ENCODE results near the gene MRPL21.
A peak's percentile ranks its signal among the peaks of the same experiment; 100 is the strongest.

DNA sequence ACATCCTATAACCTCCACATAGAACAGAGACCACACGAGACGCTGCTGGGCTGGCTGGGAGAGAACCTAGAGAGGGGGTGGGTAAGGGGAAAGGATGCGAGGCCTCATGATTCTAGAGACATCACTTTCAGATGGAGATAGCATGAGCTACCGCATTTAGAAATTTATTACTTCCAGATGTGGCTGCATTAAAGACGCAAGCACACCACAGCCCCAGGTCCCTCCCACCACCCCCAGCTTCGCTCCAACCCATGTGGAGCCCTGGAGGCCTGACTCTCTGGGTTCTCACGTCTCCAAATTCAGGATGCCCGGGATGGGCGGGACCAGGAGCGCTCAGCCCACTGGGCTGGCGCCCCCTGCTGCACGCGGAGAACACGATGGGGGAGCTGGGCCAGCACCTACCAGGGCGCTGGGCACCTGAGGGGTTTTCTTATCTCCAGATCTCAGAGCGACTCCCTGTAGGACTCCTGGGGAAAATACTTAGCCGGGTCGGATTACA is 13.6 kb downstream of the MRPL21 start:
- no peak for TF ChIP-seq RCOR1 (IDR thresholded peaks at IDR 0.05; ENCODE audit: low read depth, low read length)
- TF ChIP-seq, protein P1, sequence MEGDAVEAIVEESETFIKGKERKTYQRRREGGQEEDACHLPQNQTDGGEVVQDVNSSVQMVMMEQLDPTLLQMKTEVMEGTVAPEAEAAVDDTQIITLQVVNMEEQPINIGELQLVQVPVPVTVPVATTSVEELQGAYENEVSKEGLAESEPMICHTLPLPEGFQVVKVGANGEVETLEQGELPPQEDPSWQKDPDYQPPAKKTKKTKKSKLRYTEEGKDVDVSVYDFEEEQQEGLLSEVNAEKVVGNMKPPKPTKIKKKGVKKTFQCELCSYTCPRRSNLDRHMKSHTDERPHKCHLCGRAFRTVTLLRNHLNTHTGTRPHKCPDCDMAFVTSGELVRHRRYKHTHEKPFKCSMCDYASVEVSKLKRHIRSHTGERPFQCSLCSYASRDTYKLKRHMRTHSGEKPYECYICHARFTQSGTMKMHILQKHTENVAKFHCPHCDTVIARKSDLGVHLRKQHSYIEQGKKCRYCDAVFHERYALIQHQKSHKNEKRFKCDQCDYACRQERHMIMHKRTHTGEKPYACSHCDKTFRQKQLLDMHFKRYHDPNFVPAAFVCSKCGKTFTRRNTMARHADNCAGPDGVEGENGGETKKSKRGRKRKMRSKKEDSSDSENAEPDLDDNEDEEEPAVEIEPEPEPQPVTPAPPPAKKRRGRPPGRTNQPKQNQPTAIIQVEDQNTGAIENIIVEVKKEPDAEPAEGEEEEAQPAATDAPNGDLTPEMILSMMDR (IDR thresholded peaks at IDR 0.05), result peak; percentile 47

Measured in A549 (cell line).